Measurements from ENCODE around the gene ANAPC16.

The ANAPC16 gene

GRCh38 chr10:72186258-72186981, 29.4 kb upstream of the ANAPC16 start:
- Histone ChIP-seq H3K27me3 (ENCODE audit: low read depth, low read length) (no peaks in the 10 kb centered on the region), H3K9ac (ENCODE audit: low read length) (no peak overlapping the region), H3K36me3 (replicated peaks; ENCODE audit: low read depth, low read length) (peaks cover 4% of the 10 kb centered on the region), H2AFZ (ENCODE audit: low read depth, low read length) (no peak overlapping the region), H3K9me3 (ENCODE audit: insufficient read depth, low read length) (no peaks in the 10 kb centered on the region), H3K4me3 (ENCODE audit: low read length) (no peak overlapping the region), H4K20me1 (ENCODE audit: insufficient read depth, low read length) (no peaks in the 10 kb centered on the region), H3K27ac (ENCODE audit: low read length) (no peak overlapping the region), H3K4me2 (ENCODE audit: low read length) (no peak overlapping the region), H3K4me1 (ENCODE audit: low read length) (no peaks in the 10 kb centered on the region), H3K79me2 (ENCODE audit: low read length) (no peaks in the 10 kb centered on the region)
- TF ChIP-seq EZH2phosphoT487 (IDR thresholded peaks at IDR 0.05; ENCODE audit: low read depth), result no peak
- TF ChIP-seq CTCF (IDR thresholded peaks at IDR 0.05; ENCODE audit: low read depth, low read length), result no peak

- no peak overlapping the region for H2AFZ ChIP-seq (ENCODE audit: low read depth, low read length)
- no peak overlapping the region for H3K9ac ChIP-seq (ENCODE audit: low read length)
- H3K4me1 ChIP-seq (ENCODE audit: low read length), result no peaks in the 10 kb centered on the region
- H3K9me3 ChIP-seq (ENCODE audit: insufficient read depth, low read length), result no peaks in the 10 kb centered on the region
- H3K4me2 ChIP-seq (ENCODE audit: low read length), result no peak overlapping the region
- H3K79me2 ChIP-seq (ENCODE audit: low read length), result no peaks in the 10 kb centered on the region
- no peaks in the 10 kb centered on the region for H3K27me3 ChIP-seq (ENCODE audit: low read depth, low read length)
- H3K27ac ChIP-seq (ENCODE audit: low read length), result no peak overlapping the region
- no peak for TF ChIP-seq CTCF (IDR thresholded peaks at IDR 0.05; ENCODE audit: low read depth, low read length)
- no peak for TF ChIP-seq EZH2phosphoT487 (IDR thresholded peaks at IDR 0.05; ENCODE audit: low read depth)
- H3K4me3 ChIP-seq (ENCODE audit: low read length), result no peak overlapping the region
- H4K20me1 ChIP-seq (ENCODE audit: insufficient read depth, low read length), result no peaks in the 10 kb centered on the region
- peaks cover 4% of the 10 kb centered on the region for H3K36me3 ChIP-seq (replicated peaks; ENCODE audit: low read depth, low read length)
Measured at GRCh38 chr10:72186982-72187330, 28.9 kb upstream of the ANAPC16 start.

GRCh38 chr10:72194949-72195348, 20.9 kb upstream of the ANAPC16 start:
- H3K9ac ChIP-seq (ENCODE audit: low read length), result no peak overlapping the region
- H3K4me3 ChIP-seq (ENCODE audit: low read length), result no peak overlapping the region
- H2AFZ ChIP-seq (ENCODE audit: low read depth, low read length), result no peak overlapping the region
- no peaks in the 10 kb centered on the region for H3K36me3 ChIP-seq (replicated peaks; ENCODE audit: low read depth, low read length)
- no peak overlapping the region for H3K4me2 ChIP-seq (ENCODE audit: low read length)
- TF ChIP-seq CTCF (IDR thresholded peaks at IDR 0.05; ENCODE audit: low read depth, low read length), result no peak
- no peak for TF ChIP-seq EZH2phosphoT487 (IDR thresholded peaks at IDR 0.05; ENCODE audit: low read depth)
- H3K9me3 ChIP-seq (ENCODE audit: insufficient read depth, low read length), result no peaks in the 10 kb centered on the region
- no peaks in the 10 kb centered on the region for H4K20me1 ChIP-seq (ENCODE audit: insufficient read depth, low read length)
- no peaks in the 10 kb centered on the region for H3K27me3 ChIP-seq (ENCODE audit: low read depth, low read length)
- H3K27ac ChIP-seq (ENCODE audit: low read length), result no peak overlapping the region
- H3K4me1 ChIP-seq (ENCODE audit: low read length), result no peaks in the 10 kb centered on the region
- H3K79me2 ChIP-seq (ENCODE audit: low read length), result no peaks in the 10 kb centered on the region

GRCh38 chr10:72200883-72201282, 14.9 kb upstream of the ANAPC16 start:
- Histone ChIP-seq H4K20me1 (ENCODE audit: insufficient read depth, low read length) (no peaks in the 10 kb centered on the region), H3K9me3 (ENCODE audit: insufficient read depth, low read length) (no peaks in the 10 kb centered on the region), H3K9ac (ENCODE audit: low read length) (no peak overlapping the region), H3K4me3 (ENCODE audit: low read length) (no peak overlapping the region), H3K27ac (ENCODE audit: low read length) (no peak overlapping the region), H3K4me2 (ENCODE audit: low read length) (no peak overlapping the region), H3K27me3 (ENCODE audit: low read depth, low read length) (no peaks in the 10 kb centered on the region), H3K36me3 (replicated peaks; ENCODE audit: low read depth, low read length) (no peaks in the 10 kb centered on the region), H2AFZ (ENCODE audit: low read depth, low read length) (no peak overlapping the region), H3K4me1 (ENCODE audit: low read length) (no peaks in the 10 kb centered on the region), H3K79me2 (ENCODE audit: low read length) (no peaks in the 10 kb centered on the region)
- TF ChIP-seq EZH2phosphoT487 (IDR thresholded peaks at IDR 0.05; ENCODE audit: low read depth), result no peak

Measured in OCI-LY3 (cell line).